Measurements from ENCODE around the gene GNAZ.

GRCh38 chr22:23091760-23092159 lies 21.4 kb downstream of the GNAZ start:
- TF ChIP-seq SRF (IDR thresholded peaks at IDR 0.05; ENCODE audit: low read depth) (no peak), CTCF (IDR thresholded peaks at IDR 0.05 in 2 of 3, conservative IDR thresholded peaks at IDR 0.05 in 1 of 3; ENCODE audit: borderline replicate concordance in 1 of 3, insufficient read depth in 1 of 3, low read depth in 2 of 3, low read length in 2 of 3) (no peak), POLR2A (IDR thresholded peaks at IDR 0.05; ENCODE audit: borderline replicate concordance, extremely low read depth, insufficient read depth, insufficient read length) (no peak), SIN3A (IDR thresholded peaks at IDR 0.05; ENCODE audit: low read depth) (no peak), POLR2AphosphoS5 (IDR thresholded peaks at IDR 0.05; ENCODE audit: low read depth, low read length) (no peak)
- TF ChIP-seq, protein P1, sequence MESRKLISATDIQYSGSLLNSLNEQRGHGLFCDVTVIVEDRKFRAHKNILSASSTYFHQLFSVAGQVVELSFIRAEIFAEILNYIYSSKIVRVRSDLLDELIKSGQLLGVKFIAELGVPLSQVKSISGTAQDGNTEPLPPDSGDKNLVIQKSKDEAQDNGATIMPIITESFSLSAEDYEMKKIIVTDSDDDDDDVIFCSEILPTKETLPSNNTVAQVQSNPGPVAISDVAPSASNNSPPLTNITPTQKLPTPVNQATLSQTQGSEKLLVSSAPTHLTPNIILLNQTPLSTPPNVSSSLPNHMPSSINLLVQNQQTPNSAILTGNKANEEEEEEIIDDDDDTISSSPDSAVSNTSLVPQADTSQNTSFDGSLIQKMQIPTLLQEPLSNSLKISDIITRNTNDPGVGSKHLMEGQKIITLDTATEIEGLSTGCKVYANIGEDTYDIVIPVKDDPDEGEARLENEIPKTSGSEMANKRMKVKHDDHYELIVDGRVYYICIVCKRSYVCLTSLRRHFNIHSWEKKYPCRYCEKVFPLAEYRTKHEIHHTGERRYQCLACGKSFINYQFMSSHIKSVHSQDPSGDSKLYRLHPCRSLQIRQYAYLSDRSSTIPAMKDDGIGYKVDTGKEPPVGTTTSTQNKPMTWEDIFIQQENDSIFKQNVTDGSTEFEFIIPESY (IDR thresholded peaks at IDR 0.05; ENCODE audit: extremely low read depth, insufficient replicate concordance, low read length) = no peak
- TF ChIP-seq, protein P2, sequence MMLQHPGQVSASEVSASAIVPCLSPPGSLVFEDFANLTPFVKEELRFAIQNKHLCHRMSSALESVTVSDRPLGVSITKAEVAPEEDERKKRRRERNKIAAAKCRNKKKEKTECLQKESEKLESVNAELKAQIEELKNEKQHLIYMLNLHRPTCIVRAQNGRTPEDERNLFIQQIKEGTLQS (IDR thresholded peaks at IDR 0.05) = no peak

Data from HCT116 (cell line).